IPS-20b (cell line): ENCODE data around the gene ANKRD6.
A peak's percentile ranks its signal among the peaks of the same experiment; 100 is the strongest.

ENCODE experiments used
- H3K27ac ChIP-seq: one replicate; pipeline ENCODE4 v1.5.1; 2013; ENCODE audit warnings: low read length
- H3K27me3 ChIP-seq: 2 replicates; pipeline ENCODE4 v1.6.1; 2013; ENCODE audit warnings: mild to moderate bottlenecking, low read length, inconsistent platforms; ENCODE audit not compliant: insufficient read depth
- H3K36me3 ChIP-seq: 2 replicates; pipeline ENCODE4 v1.6.1; 2013; ENCODE audit warnings: low read depth, mild to moderate bottlenecking, inconsistent platforms, low read length, moderate library complexity; ENCODE audit not compliant: insufficient read depth
- H3K4me1 ChIP-seq: 2 replicates; pipeline ENCODE4 v1.6.1; 2013; ENCODE audit warnings: mild to moderate bottlenecking, control low read depth, inconsistent platforms, low read length, moderate library complexity; ENCODE audit not compliant: insufficient read depth
- H3K4me3 ChIP-seq: 2 replicates; pipeline ENCODE4 v1.5.1; 2013; ENCODE audit warnings: mild to moderate bottlenecking, low read length, inconsistent platforms
- H3K9ac ChIP-seq: 2 replicates; pipeline ENCODE4 v1.6.1; 2013; ENCODE audit warnings: low read depth, mild to moderate bottlenecking, inconsistent platforms, low read length, moderate library complexity
- H3K9me3 ChIP-seq: 2 replicates; pipeline ENCODE4 v1.6.1; 2013; ENCODE audit warnings: mild to moderate bottlenecking, low read depth, low read length, inconsistent platforms; ENCODE audit not compliant: insufficient read depth

Gene ANKRD6

GRCh38 chr6:89670935-89671565 lies 238.1 kb downstream of the ANKRD6 start:
- no peaks in the 10 kb centered on the region for H3K9me3 ChIP-seq
- no peak overlapping the region for H3K9ac ChIP-seq
- H3K27ac ChIP-seq, result no peak overlapping the region
- peaks cover 87% of the 10 kb centered on the region for H3K36me3 ChIP-seq
- no peak overlapping the region for H3K4me3 ChIP-seq
- H3K4me1 ChIP-seq, result peaks cover 21% of the 10 kb centered on the region
- H3K27me3 ChIP-seq, result no peaks in the 10 kb centered on the region

DNA sequence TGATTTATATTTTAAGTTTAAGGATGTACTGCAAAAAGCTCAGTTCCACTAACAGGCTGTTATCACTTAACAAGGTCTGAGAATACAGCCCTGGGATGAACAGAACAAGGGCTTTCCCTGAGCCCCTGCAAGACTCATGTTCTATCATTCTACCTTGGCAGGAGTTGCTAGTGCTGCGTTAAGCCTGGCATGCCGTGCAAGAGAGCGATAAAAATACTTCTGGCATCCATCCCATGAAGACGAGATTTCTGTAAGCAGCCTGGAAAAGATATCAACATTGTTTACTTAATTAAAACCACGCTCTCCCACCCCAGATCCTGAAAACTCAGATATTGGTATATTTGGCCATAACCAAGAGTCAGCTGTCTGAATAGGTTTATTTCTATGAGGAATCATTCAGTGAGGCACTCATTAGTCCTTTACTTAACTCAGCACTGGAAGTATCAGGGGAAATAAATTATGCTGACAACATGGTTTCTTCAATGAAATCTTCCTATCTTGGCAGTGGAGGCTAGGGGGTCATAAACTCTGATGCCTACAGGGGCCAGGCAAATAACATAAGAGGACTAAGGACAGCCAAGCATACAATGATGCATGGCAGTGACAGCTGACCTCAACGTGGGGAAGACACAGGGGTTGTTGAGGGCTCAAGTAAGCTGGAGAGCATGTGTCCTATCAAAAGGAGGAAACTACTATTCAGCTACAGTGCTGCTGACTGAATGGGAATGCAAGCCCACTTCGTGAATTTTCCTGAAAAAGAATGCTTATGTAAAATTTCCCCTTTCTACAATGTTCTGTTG lies 243.2 kb downstream of the ANKRD6 start:
- no peaks in the 10 kb centered on the region for H3K9me3 ChIP-seq
- no peak overlapping the region for H3K27ac ChIP-seq
- H3K4me1 ChIP-seq, result peaks cover 22% of the 10 kb centered on the region
- H3K9ac ChIP-seq, result no peak overlapping the region
- peaks cover 97% of the 10 kb centered on the region for H3K36me3 ChIP-seq
- H3K4me3 ChIP-seq, result no peak overlapping the region
- H3K27me3 ChIP-seq, result no peaks in the 10 kb centered on the region

DNA sequence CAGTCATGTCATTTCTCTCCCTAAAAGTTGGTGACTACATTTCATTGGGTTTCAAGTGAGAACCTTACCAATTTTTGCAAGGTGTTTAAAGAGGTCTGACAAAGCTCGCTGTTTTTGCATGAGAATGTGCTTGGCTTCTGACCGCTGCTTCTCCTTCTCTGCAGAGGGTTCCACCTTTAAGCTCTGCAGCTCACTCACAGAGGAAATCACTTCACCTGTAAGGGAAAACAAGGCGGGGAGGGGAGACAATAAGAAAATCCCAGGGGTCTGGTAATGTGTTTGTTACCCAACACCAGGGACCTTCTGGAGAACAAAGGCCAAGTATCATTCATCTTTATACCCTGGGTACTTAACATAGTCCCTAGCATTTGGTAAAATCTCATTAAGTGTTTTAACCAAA lies 245.6 kb downstream of the ANKRD6 start:
- Histone ChIP-seq H3K36me3 (peaks cover 95% of the 10 kb centered on the region), H3K9me3 (no peaks in the 10 kb centered on the region), H3K27ac (peak overlapping the region; percentile 84)

DNA sequence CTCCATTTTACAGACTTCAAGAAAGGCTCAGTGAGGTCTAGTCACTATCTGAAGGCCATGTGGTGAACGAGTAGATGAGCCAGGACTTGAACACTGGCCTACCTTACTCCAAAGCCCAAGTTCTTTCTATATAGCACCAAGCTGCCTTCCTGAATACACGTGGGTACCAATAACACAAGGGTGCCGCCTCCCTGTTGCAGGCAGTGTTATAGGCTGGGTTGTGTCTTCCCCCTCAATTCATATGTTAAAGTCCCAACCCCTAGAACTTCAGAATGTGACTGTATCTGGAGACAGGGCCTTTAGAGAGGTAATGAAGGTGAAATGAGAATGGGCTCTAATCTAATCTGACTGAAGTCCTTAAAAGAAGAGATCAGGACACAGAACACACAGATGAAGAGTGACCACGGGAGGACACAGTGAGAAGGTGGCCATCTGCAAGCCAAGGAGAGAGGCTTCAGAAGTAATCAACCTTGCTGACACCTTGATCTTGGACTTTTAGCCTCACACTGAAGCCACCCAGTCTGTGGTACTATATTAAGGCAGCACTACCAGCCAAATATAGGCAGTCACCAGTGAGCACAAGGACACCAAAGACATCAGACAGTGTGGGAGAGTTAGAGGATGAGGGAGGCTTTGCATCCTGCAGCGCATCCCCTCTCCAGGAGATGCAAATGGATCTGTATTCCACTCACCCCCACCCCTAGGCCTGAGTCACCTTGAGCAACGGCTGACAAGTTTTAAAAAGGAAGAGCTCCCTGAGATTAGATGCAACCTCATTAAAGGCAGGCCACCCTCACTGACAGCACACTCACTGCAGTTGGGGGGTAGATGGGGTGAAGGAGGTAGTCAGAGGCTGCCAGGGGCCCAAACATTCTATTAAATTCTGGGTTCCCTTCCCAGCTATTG lies 246.5 kb downstream of the ANKRD6 start:
- Histone ChIP-seq H3K4me3 (peak overlapping the region; percentile 34; the same call in 1 of the 2 replicates), H3K9me3 (no peaks in the 10 kb centered on the region), H3K9ac (peak overlapping the region; percentile 52; the same call in 1 of the 2 replicates), H3K36me3 (peaks cover 95% of the 10 kb centered on the region), H3K4me1 (peaks cover 22% of the 10 kb centered on the region), H3K27me3 (no peaks in the 10 kb centered on the region), H3K27ac (peak overlapping the region; percentile 84)

More for the DNA sequence above, 245.6 kb downstream of the ANKRD6 start:
- Histone ChIP-seq H3K4me3 (peak overlapping the region; percentile 23; the same call in 1 of the 2 replicates), H3K9ac (peak overlapping the region; percentile 3; the same call in 1 of the 2 replicates), H3K27me3 (no peaks in the 10 kb centered on the region), H3K4me1 (peaks cover 22% of the 10 kb centered on the region)

- Histone ChIP-seq H3K4me3 (no peak overlapping the region), H3K27me3 (no peaks in the 10 kb centered on the region), H3K27ac (peak overlapping the region; percentile 84), H3K9ac (peak overlapping the region; percentile 52; the same call in 1 of the 2 replicates), H3K9me3 (no peaks in the 10 kb centered on the region), H3K36me3 (peaks cover 95% of the 10 kb centered on the region), H3K4me1 (peaks cover 22% of the 10 kb centered on the region)
Measured at GRCh38 chr6:89680150-89680549, 247.2 kb downstream of the ANKRD6 start.

GRCh38 chr6:89680551-89680950 lies 247.6 kb downstream of the ANKRD6 start:
- H3K36me3 ChIP-seq, result peaks cover 95% of the 10 kb centered on the region
- no peaks in the 10 kb centered on the region for H3K9me3 ChIP-seq
- peak overlapping the region; percentile 84 for H3K27ac ChIP-seq
- H3K9ac ChIP-seq, result peak overlapping the region; percentile 52; the same call in 1 of the 2 replicates
- H3K4me1 ChIP-seq, result peaks cover 22% of the 10 kb centered on the region
- H3K4me3 ChIP-seq, result no peak overlapping the region
- no peaks in the 10 kb centered on the region for H3K27me3 ChIP-seq

GRCh38 chr6:89681983-89682564 lies 249.1 kb downstream of the ANKRD6 start:
- Histone ChIP-seq H3K4me3 (no peak overlapping the region), H3K27ac (no peak overlapping the region), H3K9ac (no peak overlapping the region), H3K36me3 (peaks cover 95% of the 10 kb centered on the region), H3K9me3 (no peaks in the 10 kb centered on the region), H3K4me1 (peaks cover 22% of the 10 kb centered on the region), H3K27me3 (no peaks in the 10 kb centered on the region)

DNA sequence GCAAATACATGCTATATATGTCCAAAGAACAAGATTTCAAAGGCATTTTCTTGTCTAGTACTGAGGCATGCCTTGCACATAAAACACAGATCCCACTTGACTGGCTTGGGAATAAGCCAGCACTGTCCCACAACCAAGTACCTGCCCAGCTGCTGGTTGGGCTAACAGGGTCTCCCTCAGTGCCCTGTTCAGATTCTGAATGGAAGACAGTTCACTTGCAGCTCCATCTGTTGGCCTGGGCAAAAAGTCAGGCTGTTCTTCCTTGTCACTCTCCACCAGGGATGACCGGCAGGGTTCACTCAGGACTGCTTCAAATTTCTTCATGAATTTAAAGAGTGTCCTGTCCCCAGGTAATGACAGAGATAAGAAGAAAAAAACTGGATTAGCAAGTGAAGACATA lies 250.0 kb downstream of the ANKRD6 start:
- Histone ChIP-seq H3K4me3 (no peak overlapping the region), H3K36me3 (peaks cover 95% of the 10 kb centered on the region), H3K9me3 (no peaks in the 10 kb centered on the region), H3K9ac (no peak overlapping the region), H3K4me1 (peaks cover 18% of the 10 kb centered on the region), H3K27ac (no peak overlapping the region), H3K27me3 (no peaks in the 10 kb centered on the region)
